Amygdala (tissue), 56 donors: Measurements from ENCODE around the gene UBTF.

Source experiments
- DNase-seq, 56 donors: peaks; one replicate each; lab custom pipeline; 2025; lab: John Stamatoyannopoulos, UW

Gene UBTF

DNA sequence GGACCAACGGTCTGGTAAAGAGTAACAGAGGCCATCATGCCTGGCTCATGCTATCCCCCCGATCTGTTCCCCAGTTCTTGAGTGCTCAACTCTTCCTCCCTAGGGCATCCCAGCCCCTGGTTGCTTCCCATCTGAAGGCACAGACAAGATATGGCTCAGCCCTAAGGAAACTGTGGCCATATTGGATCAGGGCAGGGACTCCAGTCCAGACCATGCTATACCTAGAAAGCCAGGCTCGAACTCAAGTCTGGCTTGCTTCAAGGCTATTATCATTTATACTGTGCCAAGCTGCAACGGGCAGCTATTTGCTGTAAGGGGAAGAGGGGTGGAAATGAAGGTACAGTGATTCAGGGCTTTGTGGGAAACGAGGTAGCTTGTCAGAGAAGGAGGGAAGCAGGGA, 2.8 kb downstream of the UBTF start:
- no peak for DNase-seq

DNA sequence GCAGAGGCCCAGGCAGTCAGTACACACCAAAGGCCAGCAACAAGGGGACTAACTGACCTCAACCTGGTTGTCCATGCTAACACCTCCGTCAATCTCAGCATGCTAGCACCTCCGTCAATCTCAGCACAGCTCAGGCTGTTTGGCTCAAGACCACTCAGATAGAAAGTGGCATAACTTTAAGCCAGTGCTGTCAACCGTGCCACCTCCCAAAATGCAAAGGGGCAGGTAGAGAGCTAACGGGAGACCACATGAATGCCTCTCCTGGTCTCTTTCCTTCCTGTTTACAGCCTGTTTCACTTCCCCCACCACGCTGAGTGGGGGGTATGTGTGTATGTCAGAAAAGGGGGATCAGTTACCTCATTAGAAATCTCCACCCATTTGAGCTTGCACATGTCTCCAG, 3.3 kb downstream of the UBTF start:
- DNase-seq, result no peak

DNA sequence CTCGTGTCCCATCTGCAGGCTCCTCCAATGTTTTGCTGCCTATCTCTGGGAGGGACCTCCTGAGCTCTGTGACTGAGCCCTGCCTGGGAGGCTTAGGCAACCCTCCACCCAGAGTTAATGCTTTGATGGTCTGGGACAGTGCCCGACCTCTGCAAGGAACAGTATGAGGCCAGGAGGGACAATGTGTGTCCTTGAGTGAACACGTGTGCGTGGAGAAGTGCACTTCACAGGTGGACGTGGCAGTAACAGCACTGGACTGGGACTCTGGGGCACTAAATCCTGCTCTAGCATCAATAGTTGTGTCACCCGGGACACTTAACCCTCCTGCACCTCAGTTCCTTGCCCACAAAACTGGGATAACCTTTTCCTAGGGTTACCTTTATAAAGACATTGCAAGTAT, 4.6 kb downstream of the UBTF start:
- no peak for DNase-seq

DNA sequence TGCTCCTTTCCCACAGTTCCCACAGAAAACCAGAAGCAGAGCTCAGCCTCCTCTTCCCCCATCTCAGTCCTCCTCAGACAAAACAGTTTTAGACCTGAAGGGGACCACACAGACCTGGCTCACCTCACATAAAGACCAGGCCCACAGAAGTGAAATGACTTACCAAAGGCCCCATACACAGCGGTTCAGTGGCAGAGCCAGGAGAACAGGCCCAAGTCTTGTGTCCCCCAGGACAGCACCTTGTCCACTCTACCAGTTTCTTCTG, 5.3 kb downstream of the UBTF start:
- DNase-seq, result no peak

DNA sequence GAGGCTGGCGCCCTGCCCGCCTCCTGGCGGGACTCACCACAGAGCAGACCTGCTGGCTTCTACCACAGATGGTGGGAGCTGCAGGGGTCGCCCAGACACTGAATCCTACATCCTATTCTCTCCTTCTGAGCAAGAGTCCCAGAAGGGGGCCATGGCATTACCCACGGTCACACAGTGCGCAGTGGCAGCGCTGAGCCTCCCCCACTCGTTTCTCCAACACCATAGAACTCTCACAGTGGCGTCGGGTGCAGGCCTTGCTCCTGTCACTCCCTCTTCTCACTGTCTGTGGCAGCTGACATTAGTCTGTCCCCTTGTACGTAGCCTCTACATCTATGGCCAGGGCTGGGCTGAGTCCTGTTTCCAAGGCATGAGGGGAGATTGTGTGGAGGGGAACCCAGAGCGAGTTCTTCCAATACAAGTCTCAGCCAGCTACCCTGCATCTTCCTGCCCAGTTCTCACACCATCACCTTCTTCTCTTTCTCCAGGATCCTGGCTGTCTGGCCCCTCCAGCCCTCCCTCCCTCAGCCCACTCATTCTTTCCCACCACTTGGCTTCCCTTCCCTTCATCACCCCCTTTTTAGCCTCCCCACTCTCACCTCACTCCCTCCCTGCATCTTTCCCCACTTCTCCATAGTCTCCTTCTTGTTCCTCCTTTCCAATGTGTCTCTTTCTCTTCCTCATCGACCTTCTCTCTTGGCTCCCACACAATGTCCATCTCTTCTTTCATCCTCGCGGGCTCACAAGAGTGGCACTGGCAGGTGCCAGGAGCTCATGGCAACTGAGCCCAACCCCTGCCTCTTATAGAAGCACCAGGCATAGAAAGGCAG, 5.9 kb downstream of the UBTF start:
- DNase-seq, result no peak

DNA sequence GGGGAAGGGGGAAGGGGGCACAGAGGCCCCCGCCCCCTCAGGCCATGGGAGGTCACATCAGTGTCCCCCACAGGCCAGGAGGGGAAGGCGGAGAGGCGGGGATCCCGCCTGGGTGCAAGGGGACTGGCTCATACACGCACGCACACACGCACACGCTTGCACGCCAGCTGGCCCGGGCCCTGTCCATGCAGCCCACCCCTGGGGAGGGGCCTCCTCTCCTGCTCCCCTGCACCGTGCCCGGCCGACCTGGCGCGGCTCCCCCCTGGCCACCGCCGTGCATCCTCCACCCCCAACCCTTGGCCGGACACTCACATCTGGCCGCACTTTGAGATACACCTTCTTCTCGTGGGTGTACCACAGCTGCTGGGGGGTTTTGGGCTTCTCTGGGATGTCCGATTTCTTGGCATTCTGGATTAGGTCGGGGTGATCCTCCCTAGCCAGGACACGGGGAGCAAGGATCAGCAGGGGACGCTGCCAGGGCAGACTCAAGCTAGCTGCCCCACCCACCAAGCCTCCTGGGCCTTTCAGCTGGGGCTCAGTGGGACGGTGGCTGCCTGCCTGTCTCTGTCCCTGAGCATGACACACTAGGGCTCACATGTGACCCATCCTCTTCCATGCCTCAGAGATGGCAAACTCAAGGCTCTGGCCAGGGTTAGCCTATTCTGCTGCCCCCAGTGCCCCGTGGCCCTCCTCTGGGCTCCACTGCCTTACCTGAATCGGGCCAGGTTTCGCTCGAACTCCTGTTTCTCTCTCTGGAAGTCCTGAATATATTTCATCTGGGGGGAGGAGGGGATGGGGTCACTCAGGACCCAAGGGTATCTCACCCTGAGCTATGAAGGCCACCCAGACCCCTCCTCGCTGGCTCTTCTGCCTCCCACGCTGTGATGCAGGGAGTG, 6.7 kb downstream of the UBTF start:
- no peak for DNase-seq

DNA sequence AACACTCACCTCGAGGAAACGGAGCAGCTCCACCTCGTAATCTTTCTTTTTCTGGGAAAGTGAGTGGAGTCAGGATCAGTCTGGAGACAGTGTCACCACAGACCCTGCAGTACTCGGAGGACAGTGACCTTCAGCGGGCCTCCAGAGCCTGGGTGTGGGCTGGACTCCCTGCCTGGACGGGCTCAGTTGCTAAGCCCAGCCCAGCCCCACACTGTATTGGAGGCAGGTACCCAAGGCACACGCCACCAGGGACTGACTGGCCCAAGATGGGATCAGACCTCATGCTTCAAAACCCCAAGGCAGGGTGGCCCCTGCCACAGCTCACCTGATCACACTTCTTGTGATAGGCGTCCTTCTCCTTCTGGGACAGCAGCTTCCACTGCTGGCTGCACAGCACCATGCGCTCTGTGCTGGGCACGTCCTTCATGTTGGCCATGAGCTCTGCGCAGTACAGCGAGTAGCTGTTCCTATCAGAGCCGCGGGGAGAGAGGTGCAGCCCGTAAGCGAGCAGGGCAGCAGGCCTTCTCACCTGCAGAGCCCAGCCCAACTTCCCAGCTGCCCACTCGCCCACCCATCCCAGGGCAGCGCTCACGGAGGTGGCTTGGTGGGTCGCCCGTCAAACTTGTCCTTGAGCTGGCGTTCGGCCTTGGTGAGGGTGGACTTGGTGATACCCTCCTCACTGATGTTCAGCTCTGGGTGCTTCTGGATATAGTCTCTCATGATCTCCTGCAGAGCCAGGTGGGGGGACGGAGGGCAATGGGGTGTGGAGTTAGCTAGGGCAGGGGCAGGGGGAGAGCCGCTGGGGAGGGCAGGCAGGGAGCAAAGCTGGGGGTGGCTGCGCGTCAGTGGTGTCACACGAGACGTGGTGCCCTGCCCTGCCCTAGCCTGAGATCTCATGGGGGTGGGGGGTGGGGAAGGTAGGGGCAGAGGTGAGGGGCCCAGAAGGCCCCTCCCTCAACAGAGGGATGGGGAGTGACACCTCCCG, 7.9 kb downstream of the UBTF start:
- DNase-seq, result no peak

DNA sequence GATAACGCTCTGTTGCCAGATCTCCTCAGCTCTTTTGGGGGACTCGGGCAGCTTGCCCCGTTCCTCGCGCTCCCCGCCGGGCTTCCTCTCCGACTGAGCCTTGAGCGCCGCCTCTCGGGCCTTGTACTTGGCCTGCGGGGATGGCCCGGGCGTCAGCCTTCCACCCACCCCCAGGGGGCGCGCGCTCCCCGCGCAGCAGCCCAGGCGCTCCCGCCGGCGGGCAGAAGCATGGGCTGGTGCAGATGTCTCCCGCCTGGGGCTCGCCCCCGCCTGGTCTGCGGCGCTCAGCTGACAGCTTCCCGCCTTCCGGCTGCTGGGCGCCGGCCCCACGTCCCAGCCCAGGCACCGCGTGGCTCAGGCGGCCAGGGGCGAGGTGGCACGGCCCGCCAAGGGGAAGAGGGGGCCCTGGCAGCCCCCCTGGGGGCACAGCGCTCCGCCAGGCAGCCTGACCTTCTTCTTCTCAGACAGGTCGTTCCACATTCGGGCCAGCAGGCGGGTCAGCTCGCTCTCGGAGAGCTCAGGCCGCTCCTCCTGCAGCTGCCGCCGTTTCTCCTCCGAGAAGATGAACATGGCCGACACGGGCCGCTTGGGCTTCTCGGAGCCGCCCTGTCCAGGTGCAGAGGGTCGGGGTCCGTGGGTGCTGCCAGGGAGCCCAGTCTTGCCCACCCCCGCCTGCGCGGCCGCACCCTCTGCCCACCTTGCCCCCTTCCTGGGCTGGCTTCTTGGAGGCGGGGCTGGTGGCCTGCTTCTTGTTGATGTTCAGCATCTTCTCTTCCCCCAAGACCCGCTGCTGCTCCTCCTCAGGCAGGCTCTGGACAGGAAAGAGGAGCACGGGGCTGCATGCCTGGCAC, 8.9 kb downstream of the UBTF start:
- DNase-seq, result peak in 55 of 56 donors; percentile 37 to 92 (median 74)

DNA sequence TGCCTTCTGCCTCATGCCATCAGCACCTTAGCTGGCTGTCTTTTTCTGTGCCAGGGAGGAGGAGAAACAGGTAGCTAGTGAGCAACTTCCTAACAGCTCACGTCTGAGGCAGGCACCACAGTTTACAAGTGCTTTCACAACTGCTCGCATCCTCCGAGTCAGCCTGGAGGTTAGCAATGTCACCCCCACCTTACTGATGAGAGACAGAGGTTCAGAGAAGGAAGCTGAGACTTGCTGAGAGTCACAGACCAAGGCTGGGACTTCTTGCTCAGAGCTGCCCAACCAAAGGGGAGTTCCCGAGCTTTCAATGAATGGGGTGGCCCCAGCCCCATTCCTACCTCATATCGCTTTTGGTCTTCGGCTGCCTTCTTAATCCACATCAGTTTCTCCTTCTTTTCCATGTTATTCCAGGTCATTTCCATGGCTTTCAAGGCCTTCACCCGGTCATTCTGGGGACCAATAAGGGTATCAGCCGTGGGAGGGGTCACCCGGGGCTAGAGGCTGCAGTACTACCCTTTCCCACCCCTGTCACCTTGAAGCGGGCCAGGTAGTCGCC, 9.6 kb downstream of the UBTF start:
- no peak for DNase-seq

DNA sequence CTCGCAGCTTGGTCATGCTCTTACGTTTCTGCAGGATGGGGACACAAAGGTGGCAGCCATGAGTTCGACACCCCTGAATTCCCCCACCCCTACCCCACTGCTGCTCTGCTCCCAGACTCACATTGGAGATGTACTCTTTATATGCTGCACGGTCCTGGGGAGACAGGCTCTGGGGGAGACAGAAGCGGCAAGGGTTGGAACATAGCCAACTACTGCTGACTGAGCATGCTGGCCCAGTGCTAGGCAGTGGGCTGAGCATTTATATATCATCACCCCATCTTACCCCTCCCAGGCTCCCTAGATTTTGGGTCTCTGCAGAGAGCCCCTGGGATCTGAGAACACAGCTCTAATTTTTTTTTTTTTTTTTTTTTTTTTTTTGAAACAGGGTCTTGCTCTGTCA, 11.7 kb downstream of the UBTF start:
- no peak for DNase-seq

DNA sequence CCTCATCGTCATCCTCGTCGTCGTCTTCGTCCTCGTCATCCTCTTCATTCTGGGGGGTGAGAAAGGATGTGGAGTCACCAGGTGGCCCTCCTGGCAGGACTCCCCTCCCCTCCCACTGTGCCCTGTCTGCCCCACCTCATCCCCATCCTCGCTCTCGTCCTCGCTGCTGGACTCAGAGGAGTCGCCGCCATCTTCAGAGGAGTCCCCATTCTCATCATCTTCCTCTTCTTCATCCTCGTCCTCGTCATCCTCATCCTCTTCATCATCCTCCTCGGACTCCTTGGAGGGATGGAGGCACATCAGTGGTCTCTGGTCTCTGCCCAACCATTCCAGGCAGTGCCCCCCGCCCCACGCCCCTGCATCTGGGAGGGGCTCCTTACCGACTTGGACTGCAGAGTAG, 12.2 kb downstream of the UBTF start:
- no peak for DNase-seq

DNA sequence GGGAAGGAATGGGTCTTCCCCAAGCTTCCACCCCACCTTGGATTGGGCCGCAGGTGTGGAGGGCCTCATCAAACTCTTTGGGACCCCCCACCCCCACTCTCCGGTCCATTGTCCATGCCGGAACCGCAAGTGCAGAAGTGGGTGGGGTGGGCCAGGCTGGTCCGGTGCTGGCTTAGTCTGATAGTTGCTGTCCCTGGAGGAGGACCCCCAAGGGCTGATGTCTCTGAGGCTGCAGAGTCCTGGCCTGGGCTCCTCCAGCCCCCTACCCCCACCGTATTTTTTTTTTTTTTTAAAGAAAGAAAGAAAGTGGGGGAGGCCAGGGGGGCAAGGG, 12.7 kb downstream of the UBTF start:
- DNase-seq, result no peak

DNA sequence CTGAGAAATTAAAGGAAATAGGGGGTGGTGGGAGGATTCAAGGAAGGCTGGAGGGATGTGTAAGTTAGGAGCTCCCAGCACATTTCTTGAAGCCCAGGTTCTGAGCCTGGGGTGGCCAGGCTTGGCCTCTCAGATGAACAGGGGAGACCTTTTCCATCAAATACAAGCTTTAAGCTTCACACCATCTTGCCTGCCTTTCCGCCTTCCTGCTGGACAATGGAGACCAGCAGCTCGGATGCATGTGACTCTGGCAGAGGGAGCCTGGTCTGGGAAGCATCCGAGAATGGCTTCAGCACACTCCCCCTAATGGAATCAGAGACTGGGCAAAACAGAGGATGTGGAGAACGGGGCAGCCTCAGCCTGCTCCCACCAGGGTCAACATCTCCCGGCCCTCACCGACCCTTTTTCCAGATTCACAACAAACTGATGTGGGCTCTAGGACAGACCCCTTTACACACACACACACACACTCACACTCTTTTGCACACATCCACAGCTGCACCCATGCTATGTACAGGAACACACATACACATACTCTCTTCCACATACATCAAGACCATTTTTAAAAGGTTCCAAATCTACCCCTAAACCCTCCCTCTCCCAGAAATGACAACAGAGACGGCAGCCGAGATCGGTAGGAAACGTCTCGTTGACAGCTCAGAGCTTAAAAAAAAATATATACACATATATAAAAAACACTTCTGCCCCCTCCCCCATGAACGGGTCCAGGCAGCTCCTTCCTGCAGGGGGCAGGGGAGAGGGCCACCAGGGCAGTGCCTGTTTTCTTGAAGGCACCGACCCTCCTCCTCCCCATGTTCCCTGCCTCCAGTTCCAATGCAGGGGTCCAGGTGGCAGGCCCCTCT, 13.3 kb downstream of the UBTF start:
- DNase-seq, result no peak

DNA sequence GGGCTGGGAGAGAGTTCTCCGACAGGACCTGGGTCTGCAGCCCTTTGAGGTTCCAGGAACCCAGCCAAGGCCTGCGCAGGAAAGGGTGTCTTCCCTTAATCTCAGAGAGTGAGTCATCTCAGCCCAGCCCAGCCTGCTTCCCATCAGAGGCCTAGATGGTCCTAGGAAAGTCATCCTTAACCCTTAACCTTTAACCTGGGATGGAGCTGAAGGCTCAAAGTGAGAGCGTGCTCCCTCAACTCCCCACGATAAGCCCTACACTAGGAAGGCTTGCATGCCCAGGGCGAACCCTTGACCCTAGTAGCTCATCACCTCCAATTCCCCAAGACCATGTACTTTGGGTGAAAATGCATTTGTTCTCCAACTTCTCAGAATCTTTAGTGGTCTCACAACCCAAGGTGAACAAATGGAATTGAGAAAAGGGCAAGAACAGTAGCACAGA, 15.0 kb downstream of the UBTF start:
- DNase-seq, result no peak

DNA sequence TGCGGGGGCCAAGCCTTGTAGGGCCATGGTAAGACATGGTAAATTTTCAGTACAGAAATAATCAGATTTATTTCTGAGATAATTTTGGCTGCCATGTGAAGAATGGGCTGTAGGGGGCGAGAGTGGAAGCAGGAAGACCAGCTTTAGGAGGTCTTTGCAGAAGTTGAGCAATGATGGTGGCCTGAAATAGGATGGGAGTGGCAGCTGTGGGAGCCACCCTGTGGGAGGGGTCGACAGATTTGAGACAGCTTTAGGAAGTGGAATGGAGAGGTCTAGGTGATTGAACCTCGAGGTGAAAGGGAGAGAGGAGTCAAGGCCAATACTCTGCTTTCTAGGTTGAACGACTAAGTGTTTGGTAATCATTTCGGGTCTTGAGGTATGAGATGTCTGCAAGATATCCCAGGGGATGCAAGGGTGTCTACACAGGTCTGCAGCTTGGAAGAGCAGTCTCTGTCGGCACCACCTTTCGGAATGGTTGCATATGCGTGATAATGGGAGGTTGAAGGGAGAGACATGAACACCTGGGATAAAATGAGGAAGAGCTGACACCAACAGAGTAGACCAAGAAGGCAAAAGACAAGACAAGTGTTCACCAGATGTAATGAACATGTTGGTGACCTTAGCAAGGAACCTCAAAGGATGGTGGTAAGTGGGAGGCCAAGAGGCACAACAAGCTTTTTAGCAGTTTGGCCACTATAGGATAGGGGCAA, 15.6 kb downstream of the UBTF start:
- peak in 5 of 56 donors; percentile 2 to 35 (median 8) for DNase-seq

DNA sequence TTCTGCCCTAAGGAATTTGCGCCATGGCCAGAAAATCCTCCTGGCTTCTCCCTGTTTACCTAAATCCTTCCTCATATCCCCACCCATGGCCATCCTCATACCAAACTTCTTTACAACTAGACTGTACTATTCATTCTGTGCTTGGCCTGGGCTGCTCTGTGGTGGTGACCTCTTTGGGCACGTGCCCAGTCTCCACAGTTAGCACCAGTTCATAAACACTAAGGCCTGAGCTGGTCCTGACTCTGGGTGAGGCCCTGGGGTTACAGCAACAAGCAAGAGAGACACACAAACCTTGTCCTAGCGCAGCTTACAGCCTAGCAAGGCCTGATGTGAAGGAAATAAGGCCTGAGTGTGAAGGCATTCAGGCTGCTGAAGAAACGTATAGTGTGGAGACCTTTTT, 16.7 kb downstream of the UBTF start:
- no peak for DNase-seq

DNA sequence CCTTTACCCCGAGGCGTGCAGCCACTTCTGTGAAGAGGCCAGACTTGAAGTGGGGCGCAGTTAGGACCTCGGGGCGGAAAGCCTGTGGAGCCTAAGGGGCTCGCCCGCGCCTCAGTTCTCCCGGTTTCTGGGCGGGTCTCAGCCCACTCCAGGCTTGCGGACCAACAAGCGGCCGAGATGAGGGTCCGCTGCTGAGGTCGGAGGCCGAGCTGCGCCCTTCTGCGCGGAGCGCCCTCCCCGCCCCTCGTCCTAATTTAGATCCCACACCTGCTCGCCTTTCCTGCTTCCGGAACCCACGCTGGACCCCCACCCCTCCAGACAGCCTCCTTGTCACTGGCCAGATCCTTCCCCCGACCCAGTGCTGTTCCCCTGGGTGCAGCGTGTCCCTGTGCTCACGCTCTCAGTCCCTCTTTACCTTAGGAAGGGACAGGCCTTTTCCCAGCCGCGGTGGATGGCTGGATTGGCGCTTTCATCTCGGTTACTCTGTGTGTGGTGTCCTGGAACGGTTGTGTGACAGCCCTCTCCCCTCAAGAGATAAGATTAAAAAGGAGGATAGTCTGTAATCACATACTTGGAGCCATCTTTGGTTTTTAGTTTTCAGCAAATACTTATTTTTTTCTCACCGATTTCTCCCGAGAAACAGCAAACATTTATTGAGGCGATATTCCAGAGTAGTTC, 18.9 kb downstream of the UBTF start:
- peak in 2 of 56 donors; percentile 28 to 59 for DNase-seq
